Peyer's patch (tissue), 4 donors: ENCODE data around the gene LRP11. TPM values are rescaled to one million over a fixed set of nuclear protein-coding genes. Genes with fewer than 3 reads are reported as not detected.

Experiments used
- DNase-seq, 3 donors: peaks; one replicate each; pipeline ENCODE4 v3.0.0-alpha.2; 2017 to 2019
- H3K27ac ChIP-seq, 4 donors: fragments of 200-600 bp; sonication (generic); one replicate each; pipeline ENCODE4 v1.5.1; 2016 to 2019
- H3K27me3 ChIP-seq, 2 donors: fragments of 200-600 bp; sonication (generic); one replicate each; pipeline ENCODE4 v1.5.1; 2019
- H3K36me3 ChIP-seq, 3 donors: fragments of 200-600 bp; sonication (generic); one replicate each; pipeline ENCODE4 v1.5.1; 2016 to 2019
- H3K4me1 ChIP-seq, 4 donors: fragments of 200-600 bp; sonication (generic); one replicate each; pipeline ENCODE4 v1.5.1; 2016 to 2019
- H3K4me3 ChIP-seq, 4 donors: fragments of 200-600 bp; sonication (generic); 1 replicate in 3 of 4; 2 replicates in 1 of 4; pipeline ENCODE4 v1.5.1; 2016 to 2019; ENCODE audit warnings: mild to moderate bottlenecking in 1 of 4
- H3K9me3 ChIP-seq, 4 donors: fragments of 200-600 bp; sonication (generic); one replicate each; pipeline ENCODE4 v1.5.1; 2016 to 2019; ENCODE audit warnings: mild to moderate bottlenecking in 1 of 4
- POLR2A ChIP-seq, 2 donors: fragments of 450-650 bp; IDR thresholded peaks; one replicate each; pipeline ENCODE4 v1.5.1; 2017; ENCODE audit warnings: antibody characterized with exemption in 2 of 2, mild to moderate bottlenecking in 2 of 2, moderate library complexity in 2 of 2
- total RNA-seq, 4 donors: library from RNA; depleted of rRNA; stranded (reverse); fragments of >200 nt; gene quantifications; one replicate each; pipeline ENCODE4 v1.1.0, GENCODE V29; 2016
- TF ChIP-seq, protein P1 (sequence below), 6 experiments: fragments of 450-650 bp in 4 of 6; fragments of 200-600 bp in 2 of 6; sonication (generic) in 1 of 6; IDR thresholded peaks; one replicate each; pipeline ENCODE4 v1.5.1; 2017 to 2019; ENCODE audit warnings: antibody characterized with exemption in 6 of 6, mild to moderate bottlenecking in 3 of 6, moderate library complexity in 1 of 6

The LRP11 gene
- total RNA-seq, 4 donors from 2014 or later, result 3.7 to 14.6 (median 11.0) TPM

DNA sequence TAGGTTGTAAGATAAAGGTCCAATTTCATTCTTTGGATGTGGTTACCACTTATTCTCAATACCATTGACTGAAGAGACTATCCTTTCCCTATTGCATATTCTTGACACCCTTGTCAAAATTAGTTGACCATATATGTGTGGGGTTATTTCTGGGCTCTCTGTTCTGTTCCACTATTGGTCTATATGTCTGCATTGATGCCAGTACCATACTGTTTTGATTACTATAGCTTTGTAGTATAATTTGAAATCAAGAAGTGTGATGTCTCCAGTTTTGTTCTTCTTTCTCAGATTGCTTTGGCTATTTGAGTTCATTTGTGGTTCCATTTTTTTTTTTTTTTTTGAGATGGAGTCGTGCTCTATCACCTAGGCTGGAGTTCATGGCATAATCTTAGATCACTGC is 8.1 kb upstream of the LRP11 start:
- no peak overlapping the region for H3K4me3 ChIP-seq
- no peaks in the 10 kb centered on the region for H3K36me3 ChIP-seq
- TF ChIP-seq, protein P1, sequence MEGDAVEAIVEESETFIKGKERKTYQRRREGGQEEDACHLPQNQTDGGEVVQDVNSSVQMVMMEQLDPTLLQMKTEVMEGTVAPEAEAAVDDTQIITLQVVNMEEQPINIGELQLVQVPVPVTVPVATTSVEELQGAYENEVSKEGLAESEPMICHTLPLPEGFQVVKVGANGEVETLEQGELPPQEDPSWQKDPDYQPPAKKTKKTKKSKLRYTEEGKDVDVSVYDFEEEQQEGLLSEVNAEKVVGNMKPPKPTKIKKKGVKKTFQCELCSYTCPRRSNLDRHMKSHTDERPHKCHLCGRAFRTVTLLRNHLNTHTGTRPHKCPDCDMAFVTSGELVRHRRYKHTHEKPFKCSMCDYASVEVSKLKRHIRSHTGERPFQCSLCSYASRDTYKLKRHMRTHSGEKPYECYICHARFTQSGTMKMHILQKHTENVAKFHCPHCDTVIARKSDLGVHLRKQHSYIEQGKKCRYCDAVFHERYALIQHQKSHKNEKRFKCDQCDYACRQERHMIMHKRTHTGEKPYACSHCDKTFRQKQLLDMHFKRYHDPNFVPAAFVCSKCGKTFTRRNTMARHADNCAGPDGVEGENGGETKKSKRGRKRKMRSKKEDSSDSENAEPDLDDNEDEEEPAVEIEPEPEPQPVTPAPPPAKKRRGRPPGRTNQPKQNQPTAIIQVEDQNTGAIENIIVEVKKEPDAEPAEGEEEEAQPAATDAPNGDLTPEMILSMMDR (IDR thresholded peaks at IDR 0.05), result no peak
- no peak for TF ChIP-seq POLR2A (IDR thresholded peaks at IDR 0.05)
- H3K27ac ChIP-seq, result no peak overlapping the region
- no peaks in the 10 kb centered on the region for H3K4me1 ChIP-seq
- no peak for DNase-seq
- H3K27me3 ChIP-seq, result no peaks in the 10 kb centered on the region
- H3K9me3 ChIP-seq, result peaks cover 0 to 6% (median 0%) of the 10 kb centered on the region in 4 donors

DNA sequence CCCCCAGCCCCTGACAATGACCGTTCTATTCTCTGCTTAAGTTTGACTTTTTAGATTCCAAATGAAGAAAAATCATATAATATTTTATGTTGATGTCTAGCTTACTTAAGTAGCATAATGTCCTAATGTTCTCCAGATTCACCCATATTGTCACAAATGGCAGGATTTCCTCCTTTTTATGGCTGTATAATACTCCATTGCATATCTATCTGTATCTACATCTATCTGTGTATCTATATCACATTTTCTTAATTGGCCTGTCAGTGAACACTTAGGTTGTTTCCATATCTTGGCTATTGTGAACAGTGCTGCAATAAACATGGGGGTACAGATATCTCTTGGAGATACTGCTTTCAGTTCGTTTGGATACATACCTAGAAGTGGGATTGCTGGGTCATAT is 7.0 kb upstream of the LRP11 start:
- no peak for DNase-seq
- Histone ChIP-seq H3K4me3 (no peak overlapping the region), H3K9me3 (peaks cover 0 to 6% (median 0%) of the 10 kb centered on the region in 4 donors), H3K36me3 (no peaks in the 10 kb centered on the region), H3K27me3 (no peaks in the 10 kb centered on the region), H3K27ac (no peak overlapping the region), H3K4me1 (no peaks in the 10 kb centered on the region)
- TF ChIP-seq, protein P1 (IDR thresholded peaks at IDR 0.05), result no peak
- TF ChIP-seq POLR2A (IDR thresholded peaks at IDR 0.05), result no peak

DNA sequence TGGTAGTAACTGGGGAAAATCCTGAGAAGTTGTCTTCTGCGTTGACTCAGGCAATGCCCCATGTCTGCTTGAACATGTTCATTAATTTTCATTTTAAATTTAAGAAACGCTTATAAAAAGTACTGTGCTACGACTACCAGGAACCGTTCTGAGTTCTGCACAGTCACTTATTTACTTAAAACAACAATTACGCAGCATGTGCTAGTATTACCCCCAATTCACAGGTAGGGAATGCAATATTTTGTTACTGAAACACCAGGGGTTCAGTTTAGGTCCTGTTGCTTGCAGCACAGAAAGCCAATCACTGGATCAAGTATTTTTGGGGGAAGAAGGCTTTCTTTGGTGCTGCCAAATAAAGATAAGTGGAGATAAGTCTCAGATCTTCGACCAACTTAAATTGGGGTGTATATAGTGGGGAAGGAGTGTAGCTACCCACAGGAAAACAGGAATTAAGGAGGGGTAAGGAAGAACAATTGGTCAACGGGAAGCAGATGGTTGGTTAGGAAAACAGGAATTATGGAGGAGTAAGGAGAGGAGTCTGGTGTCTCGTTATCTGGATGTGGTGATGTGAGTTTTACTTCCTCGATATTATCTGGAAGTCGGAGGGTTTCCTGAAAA is 5.2 kb upstream of the LRP11 start:
- Histone ChIP-seq H3K9me3 (peaks cover 0 to 6% (median 0%) of the 10 kb centered on the region in 4 donors), H3K27me3 (no peaks in the 10 kb centered on the region), H3K4me3 (no peak overlapping the region), H3K36me3 (no peaks in the 10 kb centered on the region), H3K27ac (no peak overlapping the region), H3K4me1 (peaks cover 0 to 5% (median 2%) of the 10 kb centered on the region in 4 donors)
- DNase-seq, result no peak
- no peak for TF ChIP-seq POLR2A (IDR thresholded peaks at IDR 0.05)
- TF ChIP-seq, protein P1 (IDR thresholded peaks at IDR 0.05), result no peak

DNA sequence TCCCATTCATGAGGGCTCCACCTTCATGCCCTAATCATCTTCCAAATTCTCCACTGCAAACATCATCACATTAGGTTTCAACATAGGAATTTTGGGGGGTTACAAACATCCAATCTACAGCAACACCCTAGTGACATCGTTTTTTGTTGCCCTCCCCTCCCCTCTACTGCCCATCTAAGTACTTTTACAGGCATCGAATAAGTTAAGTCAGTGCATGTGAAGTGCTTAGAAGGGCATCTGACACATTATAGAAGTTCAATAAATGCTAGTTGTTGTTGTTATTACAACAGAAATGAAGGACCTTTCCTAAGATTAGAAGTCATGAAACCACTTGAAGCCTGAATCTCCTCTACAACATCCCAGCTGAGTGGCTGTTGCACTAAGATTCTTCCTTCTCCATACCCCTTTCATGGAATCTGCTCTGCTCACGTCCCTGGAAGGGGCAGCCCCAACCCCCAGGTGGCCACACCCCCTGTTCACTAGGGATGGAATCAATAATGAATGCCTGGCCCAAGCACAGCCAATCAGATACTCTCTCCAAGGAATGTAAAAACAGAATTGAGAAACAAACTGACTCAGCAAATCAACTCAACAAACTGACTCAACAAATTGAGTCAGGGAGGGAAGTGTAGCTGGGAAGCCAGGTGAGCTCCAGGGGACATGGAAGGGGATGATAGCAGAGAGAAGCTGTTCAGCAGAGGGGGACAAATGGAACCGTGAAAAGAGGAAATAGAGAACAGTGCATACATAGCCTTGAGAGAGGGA is 3.9 kb upstream of the LRP11 start:
- Histone ChIP-seq H3K36me3 (no peaks in the 10 kb centered on the region), H3K4me3 (no peak overlapping the region), H3K9me3 (peaks cover 0 to 6% (median 0%) of the 10 kb centered on the region in 4 donors), H3K27me3 (no peaks in the 10 kb centered on the region), H3K27ac (no peak overlapping the region), H3K4me1 (peaks cover 0 to 15% (median 4%) of the 10 kb centered on the region in 4 donors)
- no peak for TF ChIP-seq POLR2A (IDR thresholded peaks at IDR 0.05)
- TF ChIP-seq, protein P1 (IDR thresholded peaks at IDR 0.05), result no peak
- no peak for DNase-seq

DNA sequence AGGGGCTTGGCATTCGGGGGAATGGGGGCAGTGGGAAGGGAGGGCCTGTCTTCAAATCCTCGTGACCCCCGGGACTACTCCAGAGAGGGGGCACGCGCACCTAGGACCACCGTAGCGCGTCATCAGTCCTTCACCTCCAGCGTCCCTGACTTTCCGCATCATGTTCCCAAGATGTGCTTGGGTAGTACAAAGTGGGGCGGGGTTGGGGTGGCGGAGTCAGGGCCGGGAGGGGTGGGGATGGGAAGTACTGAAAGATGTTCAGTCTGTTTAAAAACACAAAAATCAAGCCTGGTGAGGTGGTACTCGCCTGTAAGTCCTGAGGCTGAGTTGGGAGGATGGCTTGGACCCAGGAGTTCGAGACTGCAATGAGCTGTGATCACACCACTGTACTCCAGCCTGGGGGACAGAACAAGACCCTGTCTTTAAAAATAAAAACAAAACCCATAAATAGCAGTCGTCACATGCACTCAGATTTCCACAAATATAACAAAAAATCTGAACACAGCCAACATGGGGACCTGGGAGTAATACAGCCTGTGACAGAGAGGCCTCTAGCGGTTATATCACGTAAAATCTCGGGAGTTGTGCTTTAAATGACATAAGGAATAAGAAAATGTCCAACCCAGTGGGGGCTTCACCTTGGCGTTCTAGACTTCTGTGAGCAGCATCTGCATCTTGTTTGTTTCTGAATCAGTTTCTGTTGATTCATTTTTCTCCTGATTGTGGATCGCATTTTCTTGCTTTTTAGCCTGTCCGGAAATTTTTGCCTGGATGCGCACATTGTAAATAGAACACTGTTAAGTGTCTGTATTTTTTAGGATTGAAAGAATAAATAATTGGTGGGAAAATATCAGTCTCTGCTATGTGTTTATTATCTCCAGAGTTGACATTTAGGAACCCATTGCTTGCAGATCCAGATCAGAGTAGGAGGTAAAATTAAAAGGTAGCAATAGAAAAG is 698 bp upstream of the LRP11 start:
- no peak for TF ChIP-seq POLR2A (IDR thresholded peaks at IDR 0.05)
- TF ChIP-seq, protein P1 (IDR thresholded peaks at IDR 0.05), result peak; percentile 19 to 76 (median 63)
- Histone ChIP-seq H3K9me3 (no peaks in the 10 kb centered on the region), H3K27ac (peak overlapping the region; percentile 77 to 99 (median 92)), H3K4me1 (peaks cover 0 to 22% (median 10%) of the 10 kb centered on the region in 4 donors), H3K36me3 (no peaks in the 10 kb centered on the region), H3K4me3 (peak overlapping the region; percentile 66 to 92 (median 77)), H3K27me3 (no peaks in the 10 kb centered on the region)
- peak in 1 of 3 donors; percentile 36 for DNase-seq
